Liver (tissue), 9 donors: Measurements from ENCODE around the gene SPATC1L. TPM values are rescaled to one million over a fixed set of nuclear protein-coding genes. Genes with fewer than 3 reads are reported as not detected.

Source experiments
- DNase-seq: peaks from one replicate; pipeline ENCODE4 v3.0.0-alpha.2; 2017; ENCODE audit warnings: low spot score
- H3K27ac ChIP-seq, 2 donors: one replicate each; pipeline ENCODE4 v1.7.0; 2013; ENCODE audit warnings: inconsistent platforms in 2 of 2, low read length in 2 of 2, control low read depth in 1 of 2, low read depth in 1 of 2, mild to moderate bottlenecking in 1 of 2
- H3K27me3 ChIP-seq, 4 donors: one replicate each; pipeline versions ENCODE4 v1.6.1 to v1.7.0; 2013; ENCODE audit warnings: low read length in 3 of 4, inconsistent platforms in 1 of 4, mild to moderate bottlenecking in 1 of 4, moderate library complexity in 1 of 4; ENCODE audit not compliant: control insufficient read depth in 4 of 4, insufficient read depth in 4 of 4
- H3K36me3 ChIP-seq, 4 donors: one replicate each; pipeline versions ENCODE4 v1.6.1 to v1.7.0; 2013; ENCODE audit warnings: low read length in 3 of 4, mild to moderate bottlenecking in 3 of 4, low read depth in 1 of 4, moderate library complexity in 1 of 4; ENCODE audit not compliant: control insufficient read depth in 4 of 4, insufficient read depth in 3 of 4
- H3K4me1 ChIP-seq, 4 donors: one replicate each; pipeline versions ENCODE4 v1.6.1 to v1.7.0; 2013; ENCODE audit warnings: low read length in 3 of 4, mild to moderate bottlenecking in 3 of 4, moderate library complexity in 1 of 4; ENCODE audit not compliant: control insufficient read depth in 4 of 4, insufficient read depth in 4 of 4
- H3K4me3 ChIP-seq, 3 donors: one replicate each; pipeline versions ENCODE4 v1.6.1 to v1.7.0; 2013; ENCODE audit warnings: low read length in 3 of 3, control low read depth in 1 of 3, low read depth in 1 of 3, mild to moderate bottlenecking in 1 of 3
- H3K9ac ChIP-seq, 2 donors: one replicate each; pipeline ENCODE4 v1.7.0; 2013; ENCODE audit warnings: low read length in 2 of 2, mild to moderate bottlenecking in 2 of 2, moderate library complexity in 2 of 2, control low read depth in 1 of 2, low read depth in 1 of 2
- H3K9me3 ChIP-seq, 4 donors: one replicate each; pipeline versions ENCODE4 v1.6.1 to v1.7.0; 2013; ENCODE audit warnings: low read length in 3 of 4; ENCODE audit not compliant: control insufficient read depth in 4 of 4
- CTCF ChIP-seq: fragments of 150-350 bp; IDR thresholded peaks from 2 replicates; pipeline ENCODE4 v1.5.1; 2017; ENCODE audit warnings: improper control_type of control experiment, low read depth, low read length; ENCODE audit not compliant: missing input control
- FOXA1 ChIP-seq: IDR thresholded peaks from 2 replicates; pipeline ENCODE4 v1.6.1; 2016; ENCODE audit warnings: antibody characterized with exemption
- FOXA2 ChIP-seq: IDR thresholded peaks from 2 replicates; pipeline ENCODE4 v1.6.1; 2016; ENCODE audit warnings: antibody characterized with exemption
- GABPA ChIP-seq, 2 donors: IDR thresholded peaks in 1 of 2; conservative IDR thresholded peaks in 1 of 2; 2 replicates each; pipeline ENCODE4 v1.6.1; 2016; ENCODE audit warnings: antibody characterized with exemption in 2 of 2, mild to moderate bottlenecking in 1 of 2, moderate library complexity in 1 of 2
- HNF4G ChIP-seq: IDR thresholded peaks from 2 replicates; pipeline ENCODE4 v1.6.1; 2016; ENCODE audit warnings: antibody characterized with exemption
- JUND ChIP-seq, 2 donors: IDR thresholded peaks; 2 replicates each; pipeline ENCODE4 v1.6.1; 2016; ENCODE audit warnings: antibody characterized with exemption in 2 of 2
- MAX ChIP-seq: IDR thresholded peaks from 2 replicates; pipeline ENCODE4 v1.6.1; 2016; ENCODE audit warnings: antibody characterized with exemption
- NR2F2 ChIP-seq: IDR thresholded peaks from 2 replicates; pipeline ENCODE4 v1.6.1; 2016; ENCODE audit warnings: antibody characterized with exemption
- RAD21 ChIP-seq, 2 donors: IDR thresholded peaks; 2 replicates each; pipeline ENCODE4 v1.6.1; 2016; ENCODE audit warnings: antibody characterized with exemption in 2 of 2, mild to moderate bottlenecking in 2 of 2
- REST ChIP-seq: IDR thresholded peaks from 2 replicates; pipeline ENCODE4 v1.6.1; 2016; ENCODE audit warnings: antibody characterized with exemption, mild to moderate bottlenecking
- RXRA ChIP-seq, 2 donors: IDR thresholded peaks; 2 replicates each; pipeline ENCODE4 v1.6.1; 2017 to 2018; ENCODE audit warnings: antibody characterized with exemption in 2 of 2, mild to moderate bottlenecking in 1 of 2
- SP1 ChIP-seq: IDR thresholded peaks from 2 replicates; pipeline ENCODE4 v1.6.1; 2018; ENCODE audit warnings: antibody characterized with exemption, mild to moderate bottlenecking
- TAF1 ChIP-seq: conservative IDR thresholded peaks from 2 replicates; pipeline ENCODE4 v1.6.1; 2016; ENCODE audit warnings: antibody characterized with exemption, mild to moderate bottlenecking
- YY1 ChIP-seq: IDR thresholded peaks from 2 replicates; pipeline ENCODE4 v1.6.1; 2016; ENCODE audit warnings: antibody characterized with exemption, mild to moderate bottlenecking
- ZBTB33 ChIP-seq: IDR thresholded peaks from 2 replicates; pipeline ENCODE4 v1.6.1; 2016; ENCODE audit warnings: antibody characterized with exemption
- WGBS: extraction: QIAGEN DNeasy Blood & Tissue Kit; methylation state at CpG from one replicate; pipeline ENCODE4 v1.1.7; 2013; 5-methylcytosine and 5-hydroxymethylcytosine counted together
- polyA plus RNA-seq, 2 donors: library from polyadenylated mRNA; stranded (reverse) in 1 of 2; unstranded in 1 of 2; fragments of 200-250 nt in 1 of 2; fragments of >200 nt in 1 of 2; fragmentation: Nextera tagmentation in 1 of 2; extraction: Ambion mirVana in 1 of 2; gene quantifications; one replicate each; pipeline versions ENCODE4 v1.2.1 to v1.2.3, GENCODE V29; 2013 to 2015
- total RNA-seq, 2 donors: library from RNA; depleted of rRNA; stranded (reverse); fragments of >200 nt; gene quantifications; one replicate each; pipeline ENCODE4 v1.2.3, GENCODE V29; 2014
- donor health status: healthy.
- donor health status: healthy.
- donor health status: healthy.
- donor health status: healthy.
- donor health status: healthy.

SPATC1L gene
- total and polyA plus RNA-seq, 4 donors = 0.33 to 3.5 (median 0.79) TPM

GRCh38 chr21:46146856-46147255, 37.4 kb downstream of the SPATC1L start:
- no peak for TF ChIP-seq RXRA (IDR thresholded peaks at IDR 0.05)
- TF ChIP-seq CTCF = no peak
- TF ChIP-seq MAX = no peak
- TF ChIP-seq SP1 = no peak
- TF ChIP-seq GABPA (IDR thresholded peaks at IDR 0.05 in 1 of 2, conservative IDR thresholded peaks at IDR 0.05 in 1 of 2) = no peak
- no peak for TF ChIP-seq FOXA2
- no peak for TF ChIP-seq TAF1
- TF ChIP-seq ZBTB33 = no peak
- no peak for TF ChIP-seq REST
- H3K9ac ChIP-seq = no peak overlapping the region
- no peaks in the 10 kb centered on the region for H3K27me3 ChIP-seq
- H3K4me1 ChIP-seq = peaks cover 0 to 9% (median 4%) of the 10 kb centered on the region in 4 donors
- peaks cover 21 to 55% (median 40%) of the 10 kb centered on the region in 4 donors for H3K36me3 ChIP-seq
- peaks cover 0 to 3% (median 0%) of the 10 kb centered on the region in 4 donors for H3K9me3 ChIP-seq
- no peak overlapping the region for H3K27ac ChIP-seq
- DNase-seq = no peak
- 82% methylated on average over 14 of the region's 14 CpGs for WGBS
- no peak overlapping the region for H3K4me3 ChIP-seq

GRCh38 chr21:46145840-46146691, 38.2 kb downstream of the SPATC1L start:
- H3K9ac ChIP-seq = no peak overlapping the region
- H3K4me3 ChIP-seq = no peak overlapping the region
- DNase-seq = no peak
- H3K27me3 ChIP-seq = no peaks in the 10 kb centered on the region
- peaks cover 22 to 57% (median 40%) of the 10 kb centered on the region in 4 donors for H3K36me3 ChIP-seq
- 92% methylated on average over 60 of the region's 60 CpGs for WGBS
- peaks cover 0 to 6% (median 3%) of the 10 kb centered on the region in 4 donors for H3K4me1 ChIP-seq
- peaks cover 0 to 3% (median 0%) of the 10 kb centered on the region in 4 donors for H3K9me3 ChIP-seq
- no peak overlapping the region for H3K27ac ChIP-seq
- TF ChIP-seq HNF4G (no peak), TAF1 (no peak), RAD21 (IDR thresholded peaks at IDR 0.05) (no peak), YY1 (no peak), JUND (IDR thresholded peaks at IDR 0.05) (no peak), FOXA2 (no peak), GABPA (IDR thresholded peaks at IDR 0.05 in 1 of 2, conservative IDR thresholded peaks at IDR 0.05 in 1 of 2) (no peak), SP1 (no peak), NR2F2 (no peak), MAX (no peak), CTCF (no peak), REST (no peak), FOXA1 (no peak)
